ENCODE data around the gene FBXO10. TPM values are rescaled to one million over a fixed set of nuclear protein-coding genes. Genes with fewer than 3 reads are reported as not detected.

The FBXO10 gene, protein sequence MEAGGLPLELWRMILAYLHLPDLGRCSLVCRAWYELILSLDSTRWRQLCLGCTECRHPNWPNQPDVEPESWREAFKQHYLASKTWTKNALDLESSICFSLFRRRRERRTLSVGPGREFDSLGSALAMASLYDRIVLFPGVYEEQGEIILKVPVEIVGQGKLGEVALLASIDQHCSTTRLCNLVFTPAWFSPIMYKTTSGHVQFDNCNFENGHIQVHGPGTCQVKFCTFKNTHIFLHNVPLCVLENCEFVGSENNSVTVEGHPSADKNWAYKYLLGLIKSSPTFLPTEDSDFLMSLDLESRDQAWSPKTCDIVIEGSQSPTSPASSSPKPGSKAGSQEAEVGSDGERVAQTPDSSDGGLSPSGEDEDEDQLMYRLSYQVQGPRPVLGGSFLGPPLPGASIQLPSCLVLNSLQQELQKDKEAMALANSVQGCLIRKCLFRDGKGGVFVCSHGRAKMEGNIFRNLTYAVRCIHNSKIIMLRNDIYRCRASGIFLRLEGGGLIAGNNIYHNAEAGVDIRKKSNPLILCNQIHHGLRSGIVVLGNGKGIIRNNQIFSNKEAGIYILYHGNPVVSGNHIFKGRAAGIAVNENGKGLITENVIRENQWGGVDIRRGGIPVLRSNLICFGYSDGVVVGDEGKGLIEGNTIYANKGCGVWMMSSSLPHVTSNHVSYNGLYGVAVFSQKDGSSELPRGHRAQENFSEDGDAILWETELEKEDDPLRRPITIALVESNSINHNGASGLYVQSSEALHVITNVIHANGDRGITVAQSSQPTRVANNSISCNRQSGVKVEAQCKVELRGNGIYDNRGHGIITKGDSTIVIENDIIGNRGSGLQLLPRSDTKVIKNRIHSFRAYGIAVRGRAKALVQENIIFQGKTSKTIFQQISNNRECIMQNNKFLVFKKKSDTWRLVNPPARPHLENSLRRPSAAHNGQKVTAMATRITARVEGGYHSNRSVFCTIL
- total RNA-seq = 16.1 and 16.4 TPM in 2 replicates

DNA sequence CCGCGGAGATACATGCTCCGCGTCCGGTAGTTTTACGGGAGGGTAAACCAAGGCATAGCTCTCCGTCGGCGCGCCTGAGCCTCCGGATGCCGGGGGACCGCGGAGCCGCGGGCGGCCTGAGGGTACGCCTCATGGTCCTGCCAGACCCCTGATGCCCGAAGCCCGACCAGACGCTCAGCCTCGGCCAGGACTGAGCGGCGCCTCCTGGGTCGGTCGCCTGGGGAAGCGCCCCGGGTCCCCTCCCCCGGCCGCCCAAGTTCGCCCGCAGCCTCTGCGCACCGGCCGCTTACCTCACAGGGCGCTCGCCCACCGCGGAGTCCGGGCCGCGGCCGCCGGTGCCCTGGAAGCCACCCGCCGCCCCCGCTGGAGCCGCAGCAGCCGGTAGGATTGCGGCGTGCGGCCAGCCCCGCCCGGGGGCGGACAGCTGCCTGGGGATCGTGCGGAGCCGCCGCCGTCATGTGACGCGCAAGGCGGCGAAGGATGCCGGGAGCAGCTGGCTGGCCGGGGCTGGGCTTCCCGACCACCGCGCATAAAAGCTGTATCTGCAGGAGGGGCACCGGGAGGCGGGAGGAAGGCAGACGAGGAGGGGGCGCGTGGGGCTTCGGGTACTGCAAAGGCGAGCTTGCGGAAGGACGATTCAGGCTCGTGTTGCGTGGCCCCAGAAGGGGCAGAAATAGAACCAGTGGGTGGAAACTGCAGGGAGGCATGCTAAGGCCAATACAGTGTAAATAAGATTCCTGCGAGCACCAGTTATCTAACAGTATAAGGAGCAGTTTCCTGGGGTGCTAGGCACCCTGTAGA, at the start of gene FBXO10:
Gene FBXO10, minus strand, starts transcription at position 460 of the 801 bp plus-strand sequence. CDS start 34,612 bp downstream, outside the sequence.
- TF ChIP-seq, protein P1, sequence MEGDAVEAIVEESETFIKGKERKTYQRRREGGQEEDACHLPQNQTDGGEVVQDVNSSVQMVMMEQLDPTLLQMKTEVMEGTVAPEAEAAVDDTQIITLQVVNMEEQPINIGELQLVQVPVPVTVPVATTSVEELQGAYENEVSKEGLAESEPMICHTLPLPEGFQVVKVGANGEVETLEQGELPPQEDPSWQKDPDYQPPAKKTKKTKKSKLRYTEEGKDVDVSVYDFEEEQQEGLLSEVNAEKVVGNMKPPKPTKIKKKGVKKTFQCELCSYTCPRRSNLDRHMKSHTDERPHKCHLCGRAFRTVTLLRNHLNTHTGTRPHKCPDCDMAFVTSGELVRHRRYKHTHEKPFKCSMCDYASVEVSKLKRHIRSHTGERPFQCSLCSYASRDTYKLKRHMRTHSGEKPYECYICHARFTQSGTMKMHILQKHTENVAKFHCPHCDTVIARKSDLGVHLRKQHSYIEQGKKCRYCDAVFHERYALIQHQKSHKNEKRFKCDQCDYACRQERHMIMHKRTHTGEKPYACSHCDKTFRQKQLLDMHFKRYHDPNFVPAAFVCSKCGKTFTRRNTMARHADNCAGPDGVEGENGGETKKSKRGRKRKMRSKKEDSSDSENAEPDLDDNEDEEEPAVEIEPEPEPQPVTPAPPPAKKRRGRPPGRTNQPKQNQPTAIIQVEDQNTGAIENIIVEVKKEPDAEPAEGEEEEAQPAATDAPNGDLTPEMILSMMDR (IDR thresholded peaks at IDR 0.05; ENCODE audit: insufficient read depth, low read depth, low read length) = no peak
- peak; percentile 76 for DNase-seq (ENCODE audit: low read depth)
- H3K4me3 ChIP-seq (ENCODE audit: low read depth, low read length) = peak within 1 kb of the TSS; percentile 69

DNA sequence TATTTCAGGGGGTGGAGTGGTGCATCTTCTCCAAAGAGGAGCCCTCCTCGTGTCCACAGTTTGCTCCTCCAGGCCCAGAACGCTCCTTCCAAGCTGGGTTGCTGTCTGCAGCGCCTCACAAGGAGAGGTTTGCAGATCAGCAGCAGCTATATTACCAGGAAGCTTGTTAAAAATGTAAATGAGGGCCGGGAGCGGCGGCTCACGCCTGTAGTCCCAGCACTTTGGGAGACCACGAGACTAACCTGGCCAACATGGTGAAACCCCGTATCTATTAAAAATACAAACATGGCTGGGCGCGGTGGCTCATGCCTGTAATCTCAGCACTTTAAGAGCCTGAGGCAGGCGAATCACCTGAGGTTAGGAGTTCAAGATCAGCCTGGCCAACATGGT, 49.6 kb upstream of the FBXO10 start:
- DNase-seq (ENCODE audit: low read depth) = no peak
- TF ChIP-seq, protein P1 (IDR thresholded peaks at IDR 0.05; ENCODE audit: insufficient read depth, low read depth, low read length) = no peak
- no peak overlapping the region for H3K4me3 ChIP-seq (ENCODE audit: low read depth, low read length)

DNA sequence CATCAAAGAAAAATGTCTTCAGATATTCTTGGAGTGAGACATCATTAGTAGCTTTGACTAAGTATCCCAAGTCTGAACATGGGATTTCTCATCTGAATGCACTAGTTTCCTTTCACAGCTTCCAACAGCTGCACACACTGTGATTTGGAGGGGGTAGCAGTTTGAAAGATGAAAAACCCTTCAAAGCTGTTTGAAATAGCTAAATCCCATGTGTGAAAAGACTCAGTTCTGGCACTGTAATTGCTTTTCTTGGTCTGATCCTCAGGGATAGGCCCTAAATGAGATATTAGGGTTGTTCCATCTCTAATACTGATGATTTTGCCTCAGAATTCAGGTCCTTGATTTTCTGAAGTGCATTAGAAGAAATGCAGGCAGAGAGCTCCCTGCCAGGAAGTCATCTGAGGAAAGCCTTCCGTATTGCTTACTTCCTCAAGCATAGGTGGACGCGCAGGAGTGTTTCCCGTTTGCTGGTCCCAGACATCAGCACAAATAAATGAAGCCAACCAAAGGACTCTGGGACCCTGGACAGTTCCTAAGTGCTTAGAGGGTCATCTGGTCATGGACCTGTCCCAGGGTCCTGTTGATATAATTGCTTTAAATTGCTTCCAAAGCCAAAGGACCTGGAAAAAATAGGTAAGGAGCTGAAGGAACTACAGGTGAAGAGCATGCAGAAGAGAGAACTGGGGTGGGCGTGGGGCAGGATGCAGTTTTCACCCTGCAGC, 49.0 kb upstream of the FBXO10 start:
- no peak for DNase-seq (ENCODE audit: low read depth)

DNA sequence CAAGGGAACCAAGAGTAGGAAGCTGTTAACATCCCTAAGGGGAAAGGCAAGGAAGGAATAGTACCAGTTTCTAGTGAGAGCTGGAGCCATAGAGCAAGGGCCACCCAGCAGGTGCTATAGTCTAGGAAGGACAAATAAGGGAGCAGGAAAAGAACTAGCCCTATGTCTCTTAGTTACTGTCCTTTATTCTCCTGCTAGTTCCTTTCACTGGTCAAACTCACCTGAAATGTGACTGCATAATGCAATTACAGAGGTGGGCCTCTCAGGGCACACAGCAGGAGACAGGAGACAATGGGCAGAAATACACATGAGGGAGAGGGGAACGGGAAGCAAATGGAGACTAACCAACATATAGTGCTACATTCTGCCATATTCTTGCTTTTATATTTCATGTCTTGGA, 47.9 kb upstream of the FBXO10 start:
- TF ChIP-seq, protein P1 (IDR thresholded peaks at IDR 0.05; ENCODE audit: insufficient read depth, low read depth, low read length) = no peak
- no peak for DNase-seq (ENCODE audit: low read depth)
- no peak overlapping the region for H3K4me3 ChIP-seq (ENCODE audit: low read depth, low read length)

More for the DNA sequence above, 49.0 kb upstream of the FBXO10 start:
- no peak overlapping the region for H3K4me3 ChIP-seq (ENCODE audit: low read depth, low read length)
- TF ChIP-seq, protein P1 (IDR thresholded peaks at IDR 0.05; ENCODE audit: insufficient read depth, low read depth, low read length) = no peak

DNA sequence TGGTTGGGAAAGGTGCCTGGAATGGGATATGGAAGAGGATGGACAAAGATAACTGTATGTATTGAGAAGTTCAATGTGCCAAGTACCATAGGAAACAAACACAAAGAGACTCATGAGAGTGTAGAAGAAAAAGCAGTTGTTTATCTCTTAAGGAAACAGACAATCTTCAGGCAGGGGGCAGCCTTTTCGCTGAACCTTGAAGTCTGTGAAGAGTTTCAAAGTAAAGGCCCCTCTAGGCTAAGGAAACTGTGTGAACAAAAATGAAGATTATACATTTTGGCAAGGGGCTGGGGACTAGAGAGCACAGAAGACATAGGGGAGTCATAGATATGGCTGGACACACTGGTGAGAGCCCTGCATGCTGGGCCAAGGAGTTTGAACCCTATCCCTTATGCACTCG, 47.1 kb upstream of the FBXO10 start:
- no peak for DNase-seq (ENCODE audit: low read depth)
- TF ChIP-seq, protein P1 (IDR thresholded peaks at IDR 0.05; ENCODE audit: insufficient read depth, low read depth, low read length) = no peak
- H3K4me3 ChIP-seq (ENCODE audit: low read depth, low read length) = no peak overlapping the region
